ENCODE measurements around the gene APOC3.
A peak's percentile ranks its signal among the peaks of the same experiment; 100 is the strongest.
"Not testable (repeated sequence)": the region's sequence is repeated elsewhere in the genome, so short reads cannot be mapped to it uniquely, and the experiment has no call there.

The APOC3 gene

DNA sequence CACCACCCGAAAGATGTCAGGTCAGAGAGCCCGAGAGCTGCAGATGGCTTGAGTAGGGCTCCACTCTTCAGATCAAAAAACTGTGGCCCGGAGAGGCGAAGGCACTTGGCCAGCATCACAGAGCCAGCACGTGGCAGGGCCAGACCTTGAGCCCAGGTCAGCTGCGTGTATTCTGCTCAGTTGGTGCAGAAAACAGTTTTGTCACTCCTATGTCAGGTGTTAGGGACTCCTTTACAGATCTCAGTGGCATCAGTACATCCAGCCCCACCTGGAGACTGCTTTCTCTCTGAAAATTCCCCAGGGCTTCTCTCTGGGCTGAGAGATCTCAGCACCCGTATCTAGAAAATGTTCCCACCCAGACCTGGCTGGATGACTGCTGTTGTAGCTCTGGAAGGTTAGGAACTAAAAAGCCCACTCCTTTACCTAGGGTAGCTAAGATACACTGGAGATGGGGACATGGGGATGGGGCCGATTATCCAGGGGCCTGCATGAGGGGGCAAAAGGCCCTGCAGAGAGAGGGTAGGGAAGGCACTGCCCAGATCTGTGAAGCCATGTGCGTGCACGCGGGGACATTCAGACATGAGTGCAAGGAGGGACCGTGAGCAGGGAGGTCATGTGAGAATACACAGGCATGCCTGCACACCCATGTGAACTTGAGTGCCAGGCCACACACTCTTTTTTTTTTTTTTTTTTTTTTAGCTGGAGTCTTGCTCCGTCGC, 4.3 kb downstream of the APOC3 start:
- ATAC-seq (no peak), DNase-seq (no peak)
- Mint-ChIP-seq H3K4me3 (no peak overlapping the region), H3K27me3 (peaks cover 8% of the 10 kb centered on the region), H3K4me1 (peaks cover 20% of the 10 kb centered on the region), H3K9me3 (no peaks in the 10 kb centered on the region), H3K27ac (no peak overlapping the region)

- not testable (repeated sequence) for H3K9me3 Mint-ChIP-seq, ATAC-seq, DNase-seq, H3K27me3 Mint-ChIP-seq
- Mint-ChIP-seq H3K4me1 (peaks cover 20% of the 10 kb centered on the region), H3K4me3 (peak overlapping the region; percentile 37 to 82), H3K27ac (peak overlapping the region in 1 of 2 donors; percentile 0)
Measured at GRCh38 chr11:116834535-116835041, 4.9 kb downstream of the APOC3 start.

DNA sequence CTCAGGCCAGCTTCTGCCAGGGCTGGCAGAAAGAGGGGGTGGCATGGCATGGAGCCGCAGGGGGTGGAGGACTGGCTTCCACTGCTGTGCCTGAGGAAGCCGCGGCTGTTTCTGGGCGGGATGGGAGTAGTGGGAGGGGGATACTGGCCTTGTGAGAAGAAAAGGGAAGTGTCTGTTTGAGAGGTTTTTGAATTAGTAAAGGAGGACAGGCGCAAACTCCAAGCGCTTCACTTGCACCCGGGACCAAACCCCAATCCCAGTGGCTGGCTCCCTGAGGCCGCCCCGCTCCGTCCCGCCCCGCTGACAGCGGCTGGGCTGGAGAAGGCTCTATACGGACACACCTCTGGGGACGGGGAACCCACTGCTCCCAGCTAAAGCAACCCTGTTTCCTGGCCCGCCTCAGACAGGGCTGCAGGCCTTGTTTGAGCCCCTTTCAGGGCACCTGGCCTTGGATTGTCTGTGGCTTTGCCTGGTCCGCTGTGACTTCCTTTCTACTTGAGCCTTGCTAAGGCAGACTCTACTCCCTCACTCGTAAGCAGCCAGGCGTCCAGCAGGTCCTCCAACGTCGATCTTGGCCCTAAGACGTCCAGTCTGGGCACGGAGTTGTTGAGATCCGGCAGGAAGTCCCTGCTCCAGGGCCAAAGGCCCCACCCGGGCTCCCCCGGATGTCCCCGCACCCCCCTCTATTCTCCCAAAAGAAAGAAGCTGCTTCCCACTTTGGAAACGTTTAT, 5.5 kb downstream of the APOC3 start:
- ATAC-seq = peak; percentile 21
- Mint-ChIP-seq H3K9me3 (no peaks in the 10 kb centered on the region), H3K4me1 (peaks cover 20% of the 10 kb centered on the region), H3K27me3 (peaks cover 8% of the 10 kb centered on the region), H3K27ac (peak overlapping the region in 1 of 2 donors; percentile 54), H3K4me3 (peak overlapping the region; percentile 69 to 82)
- no peak for DNase-seq

- DNase-seq (peak; percentile 80 to 85), ATAC-seq (peak; percentile 90)
- Mint-ChIP-seq H3K4me1 (peaks cover 20% of the 10 kb centered on the region), H3K27me3 (peaks cover 8% of the 10 kb centered on the region), H3K9me3 (no peaks in the 10 kb centered on the region), H3K4me3 (peak overlapping the region; percentile 69 to 82), H3K27ac (peak overlapping the region; percentile 54 to 82)
Measured at GRCh38 chr11:116835791-116836631, 6.3 kb downstream of the APOC3 start.

DNA sequence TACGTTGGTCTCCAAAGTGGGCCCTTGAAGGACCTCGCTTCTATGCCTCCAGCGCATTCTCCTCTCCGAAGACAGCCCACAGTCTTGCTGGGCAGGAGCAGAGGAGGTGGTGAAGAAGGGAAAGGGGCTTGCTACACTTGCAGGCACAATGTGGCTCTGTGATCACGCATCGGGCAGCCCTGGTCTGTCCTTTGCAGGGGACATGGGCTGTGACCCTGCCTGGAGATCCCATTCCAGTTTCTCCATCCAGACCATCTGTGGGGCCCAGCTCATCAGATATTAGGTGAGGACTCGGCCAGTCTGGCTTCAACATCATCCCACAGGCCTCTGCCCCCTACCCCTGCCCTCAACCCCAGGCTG, 6.9 kb downstream of the APOC3 start:
- Mint-ChIP-seq H3K4me1 (peaks cover 20% of the 10 kb centered on the region), H3K27me3 (peaks cover 8% of the 10 kb centered on the region), H3K4me3 (no peak overlapping the region), H3K27ac (no peak overlapping the region), H3K9me3 (no peaks in the 10 kb centered on the region)
- DNase-seq (no peak), ATAC-seq (no peak)

- peaks cover 8% of the 10 kb centered on the region for H3K27me3 Mint-ChIP-seq
- DNase-seq (no peak), ATAC-seq (no peak)
- peaks cover 20% of the 10 kb centered on the region for H3K4me1 Mint-ChIP-seq
- no peaks in the 10 kb centered on the region for H3K9me3 Mint-ChIP-seq
- H3K27ac Mint-ChIP-seq = peak within 1 kb of the TSS in 1 of 2 donors; percentile 52
- H3K4me3 Mint-ChIP-seq = no peak within 1 kb of the TSS
Measured at GRCh38 chr11:116837231-116838091, 7.8 kb downstream of the APOC3 start, which contains the start of gene APOA1. TSS of gene APOA1 (minus strand) at chr11:116837622. CDS start at chr11:116837387, 235 bp downstream.

DNA sequence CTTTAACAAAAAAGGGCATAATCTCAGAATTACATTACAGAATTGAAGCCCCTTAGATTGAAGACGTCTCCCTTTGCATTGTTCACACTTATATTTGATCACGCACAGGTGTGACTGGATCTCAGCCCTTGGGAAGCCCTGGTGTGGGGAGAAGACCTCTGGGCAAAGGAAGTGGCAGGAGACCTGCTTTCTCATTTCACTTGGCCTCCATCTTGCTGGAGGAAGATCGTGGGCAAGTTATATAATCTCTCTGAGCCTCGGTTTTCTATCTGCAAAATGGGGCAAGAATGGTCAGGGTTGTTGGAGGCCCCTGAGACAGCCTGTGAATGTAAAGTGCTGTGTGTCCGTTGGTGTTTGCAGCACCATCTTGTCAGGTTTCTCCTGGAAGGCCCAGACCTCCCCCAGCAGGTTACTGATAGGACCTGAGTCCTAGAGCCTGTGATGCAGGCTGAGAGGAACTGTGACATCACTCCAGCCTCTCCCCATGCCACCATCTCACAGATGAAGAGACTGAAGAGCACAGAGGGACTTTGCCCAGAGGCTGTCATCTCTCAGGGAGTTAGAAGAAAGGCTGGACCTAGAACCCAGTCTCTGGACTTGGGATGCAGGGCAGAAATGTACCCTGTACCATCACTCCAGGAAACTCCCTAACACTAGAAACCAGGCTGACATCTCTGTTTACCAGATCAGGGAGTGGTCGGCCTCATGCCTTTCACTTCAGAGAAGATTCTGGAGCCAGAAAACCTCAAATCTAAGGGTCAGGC, 8.8 kb downstream of the APOC3 start:
- H3K27ac Mint-ChIP-seq = no peak overlapping the region
- no peaks in the 10 kb centered on the region for H3K9me3 Mint-ChIP-seq
- peaks cover 8% of the 10 kb centered on the region for H3K27me3 Mint-ChIP-seq
- DNase-seq (no peak), ATAC-seq (no peak)
- no peak overlapping the region for H3K4me3 Mint-ChIP-seq
- peaks cover 20% of the 10 kb centered on the region for H3K4me1 Mint-ChIP-seq

- Mint-ChIP-seq H3K27ac (no peak overlapping the region), H3K4me1 (peaks cover 11% of the 10 kb centered on the region), H3K9me3 (no peaks in the 10 kb centered on the region), H3K4me3 (no peak overlapping the region), H3K27me3 (no peaks in the 10 kb centered on the region)
- DNase-seq (no peak), ATAC-seq (no peak)
Measured at GRCh38 chr11:116840224-116840745, 10.6 kb downstream of the APOC3 start.

- Mint-ChIP-seq H3K27ac (no peak overlapping the region), H3K4me1 (peaks cover 6% of the 10 kb centered on the region), H3K4me3 (no peak overlapping the region), H3K27me3 (no peaks in the 10 kb centered on the region), H3K9me3 (no peaks in the 10 kb centered on the region)
- DNase-seq = no peak
- ATAC-seq = no peak
Measured at GRCh38 chr11:116840746-116841296, 11.1 kb downstream of the APOC3 start.

DNA sequence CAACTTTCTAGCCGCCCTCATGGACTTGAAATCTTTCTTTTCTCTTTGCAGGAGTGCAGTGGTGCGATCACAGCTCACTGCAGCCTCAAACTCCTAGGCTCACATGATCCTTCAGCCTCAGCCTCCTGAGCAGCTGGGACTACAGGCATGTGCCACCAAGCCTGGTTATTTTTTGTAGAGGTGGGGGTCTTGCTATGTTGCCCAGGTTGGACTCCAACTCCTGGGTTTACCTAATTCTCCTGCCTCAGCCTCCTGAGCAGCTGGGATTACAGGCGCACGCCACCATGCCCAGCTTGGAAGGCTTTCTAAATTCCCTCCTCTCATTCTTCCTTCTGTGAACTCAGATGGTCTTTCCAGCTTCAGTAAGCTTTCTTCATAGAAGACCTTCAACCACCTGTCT, 12.4 kb downstream of the APOC3 start:
- no peak for ATAC-seq
- Mint-ChIP-seq H3K4me1 (no peaks in the 10 kb centered on the region), H3K4me3 (no peak overlapping the region), H3K27ac (no peak overlapping the region), H3K27me3 (no peaks in the 10 kb centered on the region), H3K9me3 (no peaks in the 10 kb centered on the region)
- DNase-seq = no peak

- ATAC-seq (no peak), DNase-seq (no peak)
Measured at GRCh38 chr11:116842909-116843308, 13.2 kb downstream of the APOC3 start.

GRCh38 chr11:116843661-116844060, 14.0 kb downstream of the APOC3 start:
- no peak overlapping the region for H3K27ac Mint-ChIP-seq
- no peak for ATAC-seq
- H3K4me1 Mint-ChIP-seq = no peaks in the 10 kb centered on the region
- H3K4me3 Mint-ChIP-seq = no peak overlapping the region
- no peaks in the 10 kb centered on the region for H3K9me3 Mint-ChIP-seq
- no peak for DNase-seq
- no peaks in the 10 kb centered on the region for H3K27me3 Mint-ChIP-seq

More at GRCh38 chr11:116842909-116843308, 13.2 kb downstream of the APOC3 start:
- no peak overlapping the region for H3K4me3 Mint-ChIP-seq
- no peaks in the 10 kb centered on the region for H3K4me1 Mint-ChIP-seq
- H3K27ac Mint-ChIP-seq = no peak overlapping the region
- no peaks in the 10 kb centered on the region for H3K9me3 Mint-ChIP-seq
- no peaks in the 10 kb centered on the region for H3K27me3 Mint-ChIP-seq

- Mint-ChIP-seq H3K4me1 (peaks cover 2% of the 10 kb centered on the region), H3K27me3 (no peaks in the 10 kb centered on the region), H3K9me3 (no peaks in the 10 kb centered on the region), H3K4me3 (no peak overlapping the region), H3K27ac (no peak overlapping the region)
- DNase-seq (no peak), ATAC-seq (no peak)
Measured at GRCh38 chr11:116844722-116845121, 15.0 kb downstream of the APOC3 start.

DNA sequence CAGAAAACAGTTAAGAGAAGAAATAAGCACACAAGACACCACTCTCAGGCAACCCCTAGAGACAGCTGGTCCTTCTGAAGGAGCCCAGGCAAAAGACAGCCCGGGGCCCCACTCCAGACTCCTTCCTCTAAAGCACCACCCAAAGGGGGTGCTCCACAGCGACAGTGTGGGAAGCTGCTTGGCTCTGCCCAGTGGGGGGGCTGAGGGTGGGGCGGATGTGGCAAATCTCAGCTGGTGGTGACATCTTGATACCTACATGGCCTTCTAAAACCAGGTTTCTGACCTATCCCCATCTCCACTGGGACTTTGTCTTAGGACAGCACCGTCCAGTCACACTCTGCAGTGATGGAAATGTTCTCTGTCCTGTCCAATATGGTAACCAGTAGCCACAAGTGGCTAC, 17.9 kb downstream of the APOC3 start:
- peaks cover 28% of the 10 kb centered on the region for H3K4me1 Mint-ChIP-seq
- no peaks in the 10 kb centered on the region for H3K9me3 Mint-ChIP-seq
- no peaks in the 10 kb centered on the region for H3K27me3 Mint-ChIP-seq
- no peak overlapping the region for H3K4me3 Mint-ChIP-seq
- no peak for ATAC-seq
- no peak for DNase-seq
- no peak overlapping the region for H3K27ac Mint-ChIP-seq

Measured in stimulated activated naive CD8-positive, alpha-beta T cell treated with anti-CD3 and anti-CD28 coated beads, Interleukin-15, amount 100 ng/mL, for 72 hours (primary cell).